Endothelial cell of umbilical vein (primary cell): ENCODE measurements around the gene INTS7. TPM values are rescaled to one million over a fixed set of nuclear protein-coding genes. Genes with fewer than 3 reads are reported as not detected.

Experiments used
- BruUV-seq: library from RNA; stranded (reverse); fragments of 400-500 nt; replicated peaks from 2 replicates; lab custom pipeline; 2021; lab: Mats Ljungman, UMichigan
- CTCF ChIA-PET: fragments of 300-600, 350-600 bp; sonication (Branson Sonifier 250); formaldehyde crosslinking; loops from one replicate; lab custom pipeline; 2021; ENCODE audit warnings: antibody characterized with exemption, inconsistent platforms; lab: Charles Lee
- POLR2A ChIA-PET: fragments of 300-600, 350-600 bp; sonication (Branson Sonifier 250); formaldehyde crosslinking; loops from one replicate; lab custom pipeline; 2021; ENCODE audit warnings: antibody characterized with exemption, inconsistent platforms; lab: Charles Lee
- DNase-seq: peaks from one replicate; pipeline ENCODE4 v3.0.0-alpha.2; 2011; ENCODE audit warnings: low read depth, low spot score
- FAIRE-seq: peaks from 2 replicates; lab custom pipeline; 2011; peaks lifted over from hg19 to GRCh38; lab: Jason Lieb, UNC
- H2AFZ ChIP-seq: 2 replicates; pipeline ENCODE4 v1.6.0; 2012; ENCODE audit warnings: low read depth, low read length, control low read depth, inconsistent platforms
- H3K27ac ChIP-seq: 2 replicates; pipeline ENCODE4 v1.5.1; 2011; ENCODE audit warnings: low read depth, mild to moderate bottlenecking, control low read depth, low read length, moderate library complexity; ENCODE audit not compliant: insufficient read depth
- H3K27me3 ChIP-seq, 2 experiments: 2 replicates each; pipeline versions ENCODE4 v1.6.0 to v1.6.1; 2011; ENCODE audit warnings: low read length in 2 of 2, mixed read lengths in 1 of 2; ENCODE audit not compliant: control insufficient read depth in 2 of 2, insufficient read depth in 2 of 2
- H3K36me3 ChIP-seq, 2 experiments: 2 replicates in 1 of 2; 3 replicates in 1 of 2; pipeline ENCODE4 v1.5.1; 2011; ENCODE audit warnings: low read length in 2 of 2, mild to moderate bottlenecking in 1 of 2, moderate library complexity in 1 of 2; ENCODE audit not compliant: control insufficient read depth in 2 of 2, insufficient read depth in 2 of 2; ENCODE audit errors: extremely low read depth in 1 of 2
- H3K4me1 ChIP-seq: 3 replicates; pipeline ENCODE4 v1.5.1; 2011; ENCODE audit warnings: mild to moderate bottlenecking, low read length; ENCODE audit not compliant: control insufficient read depth, insufficient read depth; ENCODE audit errors: extremely low read depth
- H3K4me2 ChIP-seq: 2 replicates; pipeline ENCODE4 v1.6.1; 2011; ENCODE audit warnings: low read length, control low read depth, mixed read lengths; ENCODE audit not compliant: insufficient read depth
- H3K4me3 ChIP-seq, 3 experiments: fragments of 200-600 bp in 1 of 3; sonication (generic), shearing (Covaris generic) in 1 of 3; replicated peaks in 1 of 3; 2 replicates each; pipeline ENCODE4 v1.5.1; 2011 to 2016; ENCODE audit warnings: control low read depth in 3 of 3, low read length in 3 of 3, mild to moderate bottlenecking in 2 of 3, inconsistent platforms in 1 of 3, low read depth in 1 of 3, moderate library complexity in 1 of 3; ENCODE audit not compliant: insufficient read depth in 1 of 3
- H3K79me2 ChIP-seq: 2 replicates; pipeline ENCODE4 v1.6.0; 2012; ENCODE audit warnings: low read length, inconsistent platforms; ENCODE audit not compliant: control insufficient read depth, insufficient read depth
- H3K9ac ChIP-seq: replicated peaks from 2 replicates; pipeline ENCODE3; 2011; ENCODE audit warnings: low read length, control low read depth; ENCODE audit not compliant: insufficient read depth; ENCODE audit errors: extremely low read depth
- H3K9me1 ChIP-seq: replicated peaks from 3 replicates; pipeline ENCODE4 v1.6.0; 2011; ENCODE audit warnings: mild to moderate bottlenecking, low read length; ENCODE audit not compliant: control insufficient read depth, insufficient read depth; ENCODE audit errors: extremely low read depth
- H3K9me3 ChIP-seq: replicated peaks from 2 replicates; pipeline ENCODE4 v1.5.1; 2012; ENCODE audit warnings: low read length, inconsistent platforms; ENCODE audit not compliant: control insufficient read depth, insufficient read depth
- H4K20me1 ChIP-seq: replicated peaks from 2 replicates; pipeline ENCODE3; 2011; ENCODE audit warnings: mild to moderate bottlenecking, low read length; ENCODE audit not compliant: control insufficient read depth, insufficient read depth; ENCODE audit errors: extremely low read depth
- CTCF ChIP-seq, 2 donors: IDR thresholded peaks; 1 replicate in 1 of 2; 2 replicates in 1 of 2; pipeline ENCODE4 v1.5.1; 2011; ENCODE audit warnings: low read length in 2 of 2, mild to moderate bottlenecking in 2 of 2, moderate library complexity in 2 of 2, control low read depth in 1 of 2, inconsistent platforms in 1 of 2, low read depth in 1 of 2; ENCODE audit not compliant: insufficient read depth in 1 of 2; ENCODE audit errors: extremely low read depth in 1 of 2
- EZH2 ChIP-seq: IDR thresholded peaks from 2 replicates; pipeline ENCODE4 v1.6.1; 2012; ENCODE audit warnings: borderline replicate concordance, low read depth, mild to moderate bottlenecking, moderate library complexity, low read length, inconsistent platforms; ENCODE audit not compliant: severe bottlenecking
- JUN ChIP-seq: IDR thresholded peaks from 2 replicates; pipeline ENCODE4 v1.6.1; 2011; ENCODE audit warnings: borderline replicate concordance, low read depth; ENCODE audit not compliant: insufficient read length, insufficient read depth
- POLR2AphosphoS5 ChIP-seq: IDR thresholded peaks from 2 replicates; pipeline ENCODE4 v1.6.1; 2012; ENCODE audit warnings: low read depth, mild to moderate bottlenecking, control low read depth, low read length, moderate library complexity; ENCODE audit not compliant: insufficient read depth
- dilution Hi-C: fragments of 300-500 bp; cut with MboI; formaldehyde crosslinking; loops from one replicate; pipeline ENCODE4 v1.15.0; 2019; ENCODE audit warnings: low sequenced_read_pairs; ENCODE audit not compliant: extremely low pct_ligation_motif_present
- intact Hi-C: fragments of 100-400 bp; cut with micrococcal nuclease; formaldehyde crosslinking; loops from one replicate; pipeline ENCODE4 v1.10.0; 2022
- polyA plus RNA-seq, 4 experiments: library from polyadenylated mRNA; depleted of rRNA in 3 of 4; stranded (reverse) in 3 of 4; unstranded in 1 of 4; fragments of >200 nt; gene quantifications; 2 replicates each; pipeline versions ENCODE4 v1.2.1 to v1.2.3, GENCODE V29; 2011 to 2012; ENCODE audit warnings: missing spikeins in 1 of 4
- total RNA-seq: library from RNA; stranded (reverse); gene quantifications from 2 replicates; pipeline ENCODE4 v1.2.3, GENCODE V29; 2021

The INTS7 gene
- total and polyA plus RNA-seq, 2 donors (not counting 3 experiments of a cell fraction or from before 2014, with no cell fraction given), result 9.1 to 18.1 TPM

DNA sequence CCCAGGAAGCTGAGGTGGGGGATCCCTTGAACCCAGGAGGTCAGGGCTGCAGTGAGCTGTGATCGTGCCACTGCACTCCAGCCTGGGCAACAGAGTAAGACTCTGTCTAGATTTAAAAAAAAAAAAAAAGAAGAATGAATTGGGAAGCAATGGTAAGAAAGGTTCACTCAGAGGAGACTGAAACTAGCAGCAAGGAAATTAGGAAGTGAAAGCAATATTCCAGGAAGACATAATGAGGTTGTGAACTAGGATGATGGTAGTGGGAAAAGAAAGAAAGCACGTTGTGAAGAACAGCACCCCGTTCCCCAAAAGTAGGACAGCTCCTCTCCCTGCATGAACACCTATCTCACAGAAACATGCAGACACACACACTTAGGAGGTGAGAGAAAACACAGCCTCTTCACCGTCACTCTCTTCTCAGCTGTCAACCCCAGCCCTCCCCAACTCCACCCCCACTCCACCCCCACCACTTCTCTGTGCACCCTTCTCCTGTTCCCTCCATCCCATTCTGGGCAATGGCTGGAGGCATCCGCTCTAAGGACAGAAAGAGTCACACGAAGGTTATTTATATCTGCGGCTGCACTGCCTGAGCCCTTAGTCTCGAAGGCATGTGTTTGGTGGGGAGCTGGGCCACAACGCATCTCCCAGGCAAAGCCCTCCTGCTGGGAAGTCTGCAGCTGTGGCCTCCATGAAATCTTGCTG, 103.0 kb downstream of the INTS7 start:
- Histone ChIP-seq H3K36me3 (no peaks in the 10 kb centered on the region), H3K27me3 (no peaks in the 10 kb centered on the region), H3K4me3 (no peak overlapping the region), H3K79me2 (no peaks in the 10 kb centered on the region), H3K9me3 (no peaks in the 10 kb centered on the region), H3K4me1 (no peaks in the 10 kb centered on the region), H3K9ac (no peak overlapping the region), H3K9me1 (no peaks in the 10 kb centered on the region), H4K20me1 (no peaks in the 10 kb centered on the region), H3K4me2 (no peak overlapping the region), H2AFZ (no peak overlapping the region), H3K27ac (no peak overlapping the region)
- DNase-seq, result no peak
- TF ChIP-seq EZH2, result no peak
- dilution Hi-C loops, result no loop called here
- BruUV-seq, result no TSS peak
- ChIA-PET POLR2A (interaction anchor here (0.7 kb wide), 1 partner anchor 8 kb away, joined by 6 read pairs; no protein-coding TSS in a partner anchor), CTCF (no interaction called here)
- intact Hi-C loops, result no loop called here
- no peak for FAIRE-seq

DNA sequence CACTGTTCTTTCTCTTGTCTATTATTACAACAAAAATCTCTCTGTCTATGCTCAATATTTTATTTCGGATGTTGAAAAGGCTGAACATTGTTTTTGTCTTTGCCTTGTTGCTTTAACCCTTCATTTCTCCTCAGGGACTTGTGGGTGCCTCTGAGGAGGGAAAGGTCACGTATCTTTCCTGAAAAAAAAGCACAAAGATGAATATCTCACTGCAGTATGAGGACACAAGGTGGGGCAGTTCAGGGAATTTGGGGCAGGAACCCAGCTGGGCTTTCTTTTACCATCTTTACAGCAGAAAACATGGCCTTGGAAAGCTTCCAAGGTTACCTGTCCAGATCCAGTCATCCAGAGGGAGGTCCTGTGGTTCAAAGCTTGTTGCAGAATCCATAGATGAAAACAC, 105.7 kb downstream of the INTS7 start:
- dilution Hi-C loops, result no loop called here
- ChIA-PET CTCF (no interaction called here), POLR2A (interaction anchor here (0.6 kb wide), 1 partner anchor 231 kb away, joined by 3 read pairs; no protein-coding TSS in a partner anchor)
- H3K9ac ChIP-seq, result no peak overlapping the region
- no peaks in the 10 kb centered on the region for H4K20me1 ChIP-seq
- H3K4me2 ChIP-seq, result no peak overlapping the region
- H3K27me3 ChIP-seq, result no peaks in the 10 kb centered on the region
- FAIRE-seq, result no peak
- no peaks in the 10 kb centered on the region for H3K9me3 ChIP-seq
- no peak overlapping the region for H3K27ac ChIP-seq
- no peaks in the 10 kb centered on the region for H3K9me1 ChIP-seq
- TF ChIP-seq EZH2, result no peak
- no peak for TF ChIP-seq POLR2AphosphoS5
- TF ChIP-seq CTCF (IDR thresholded peaks at IDR 0.05; ENCODE audit: extremely low read depth in 1 of 2, insufficient read depth in 1 of 2, low read depth in 1 of 2, low read length in 2 of 2), result no peak
- TF ChIP-seq JUN, result no peak
- no TSS peak for BruUV-seq
- no peak for DNase-seq
- no peaks in the 10 kb centered on the region for H3K36me3 ChIP-seq
- H3K4me3 ChIP-seq, result no peak overlapping the region
- H3K4me1 ChIP-seq, result no peaks in the 10 kb centered on the region
- no peaks in the 10 kb centered on the region for H3K79me2 ChIP-seq
- intact Hi-C loops, result no loop called here
- no peak overlapping the region for H2AFZ ChIP-seq
